BJ (cell line): ENCODE data around the gene UPK3B. TPM values are rescaled to one million over a fixed set of nuclear protein-coding genes. Genes with fewer than 3 reads are reported as not detected.
"Not testable (repeated sequence)": the region's sequence is repeated elsewhere in the genome, so short reads cannot be mapped to it uniquely, and the experiment has no call there.

Experiments
- CTCF ChIA-PET: fragments of 350-600 bp; formaldehyde crosslinking; extraction: SDS; loops from one replicate; lab custom pipeline; 2021; ENCODE audit warnings: antibody characterized with exemption, inconsistent platforms; lab: Yijun Ruan, JAX
- POLR2A ChIA-PET: fragments of 300-600 bp; sonication (Branson Sonifier 250); formaldehyde crosslinking; extraction: SDS; loops from one replicate; lab custom pipeline; 2021; ENCODE audit warnings: antibody characterized with exemption; lab: Charles Lee
- DNase-seq: peaks from one replicate; pipeline ENCODE4 v3.0.0-alpha.2; 2011; ENCODE audit warnings: low read depth
- H3K27me3 ChIP-seq: 2 replicates; pipeline ENCODE4 v1.6.0; 2011; ENCODE audit warnings: low read length; ENCODE audit not compliant: control insufficient read depth, insufficient read depth
- H3K36me3 ChIP-seq: 2 replicates; pipeline ENCODE4 v1.5.1; 2011; ENCODE audit warnings: low read length; ENCODE audit not compliant: control insufficient read depth, insufficient read depth
- H3K4me3 ChIP-seq: 2 replicates; pipeline ENCODE4 v1.5.1; 2011; ENCODE audit warnings: low read depth, mild to moderate bottlenecking, control low read depth, low read length
- polyA plus RNA-seq: library from polyadenylated mRNA; depleted of rRNA; stranded (reverse); fragments of >200 nt; gene quantifications from 2 replicates; pipeline ENCODE4 v1.2.3, GENCODE V29; 2011
- TF ChIP-seq, protein P1 (sequence below): IDR thresholded peaks from 2 replicates; pipeline ENCODE4 v1.5.1; 2011; ENCODE audit warnings: low read depth, mild to moderate bottlenecking, control low read depth, inconsistent platforms, low read length, moderate library complexity; ENCODE audit not compliant: insufficient read depth

UPK3B gene
- polyA plus RNA-seq, 1 experiment: not detected

- H3K36me3 ChIP-seq, CTCF ChIA-PET, H3K27me3 ChIP-seq, DNase-seq, POLR2A ChIA-PET, H3K4me3 ChIP-seq: not testable (repeated sequence)
Observed at GRCh38 chr7:76498583-76499200, 11.7 kb upstream of the UPK3B start.

DNA sequence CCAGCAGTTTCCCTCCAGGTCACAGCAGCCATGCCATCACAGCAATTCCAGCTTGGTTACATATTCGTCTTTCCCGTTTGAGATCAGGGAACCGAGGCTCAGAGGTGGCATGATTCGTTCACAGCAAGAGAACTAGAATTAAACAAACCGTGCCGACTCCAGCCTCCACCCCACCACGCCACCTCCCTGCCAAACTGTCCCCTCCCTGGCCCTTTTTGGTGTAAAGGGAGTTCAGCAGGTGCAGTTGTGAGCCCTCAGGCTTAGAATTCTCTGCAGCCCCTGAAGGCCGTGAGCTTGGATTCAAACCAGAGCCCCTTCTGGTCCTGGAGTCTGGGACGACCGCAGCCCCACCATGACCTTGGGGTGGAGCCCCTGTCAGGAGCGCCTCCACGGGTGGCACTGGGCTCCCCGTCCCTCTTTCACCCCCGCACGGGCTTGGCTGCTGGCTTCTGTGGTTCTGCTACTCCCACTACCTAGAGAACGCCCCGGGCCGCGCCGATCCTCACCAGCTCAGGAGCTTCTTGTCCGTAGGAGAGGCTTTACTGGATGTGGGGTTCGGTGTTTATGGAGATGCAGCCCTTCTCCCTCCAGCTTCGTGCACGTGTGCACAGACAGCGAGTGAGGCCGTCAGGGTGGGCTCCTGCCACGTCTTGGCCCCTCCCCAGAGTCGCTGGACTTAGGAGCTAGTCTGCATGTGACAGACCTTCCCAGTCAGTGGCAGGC lies 11.0 kb upstream of the UPK3B start:
- POLR2A ChIA-PET: interaction anchor here (0.6 kb wide), 1 partner anchor 500 kb away, joined by 3 read pairs; no protein-coding TSS in a partner anchor
- DNase-seq, CTCF ChIA-PET, H3K27me3 ChIP-seq, H3K36me3 ChIP-seq, H3K4me3 ChIP-seq: not testable (repeated sequence)

DNA sequence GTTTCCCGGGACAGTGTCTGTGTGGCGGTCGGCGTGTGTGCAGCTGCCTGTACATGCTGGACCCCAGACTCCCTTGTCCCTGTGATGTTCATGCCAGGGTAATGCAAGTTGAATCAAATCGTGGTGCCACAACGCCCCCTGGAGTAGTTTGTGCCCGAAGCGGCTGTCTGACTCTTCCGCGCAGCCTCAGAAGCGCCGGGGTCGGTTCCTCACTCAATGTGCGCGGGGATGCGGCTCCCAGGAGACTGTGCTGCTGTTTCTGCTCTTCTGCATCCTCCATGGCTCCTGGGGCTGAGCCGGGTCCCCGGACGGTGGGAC lies 10.5 kb upstream of the UPK3B start:
- POLR2A ChIA-PET: interaction anchor here (0.6 kb wide), 1 partner anchor 499 kb away, joined by 3 read pairs; no protein-coding TSS in a partner anchor
- H3K4me3 ChIP-seq, DNase-seq, CTCF ChIA-PET, H3K27me3 ChIP-seq, H3K36me3 ChIP-seq: not testable (repeated sequence)

DNA sequence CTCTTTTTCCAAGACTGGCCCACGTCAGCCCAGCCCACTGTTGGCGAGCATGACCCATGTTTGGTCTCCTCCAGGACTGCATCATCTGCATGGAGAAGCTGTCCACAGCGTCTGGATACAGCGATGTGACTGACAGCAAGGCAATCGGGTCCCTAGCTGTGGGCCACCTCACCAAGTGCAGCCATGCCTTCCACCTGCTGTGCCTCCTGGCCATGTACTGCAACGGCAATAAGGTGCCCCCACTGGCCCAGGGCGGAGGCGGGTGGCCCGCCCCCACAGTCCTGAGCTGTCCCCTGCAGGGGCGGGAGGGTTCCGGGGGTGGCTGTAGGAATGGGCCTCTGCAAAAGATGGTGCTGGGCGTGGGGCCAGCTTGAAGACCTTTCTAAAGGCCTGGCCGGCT lies 8.1 kb upstream of the UPK3B start:
- DNase-seq, H3K36me3 ChIP-seq, POLR2A ChIA-PET, H3K4me3 ChIP-seq, H3K27me3 ChIP-seq, CTCF ChIA-PET: not testable (repeated sequence)

DNA sequence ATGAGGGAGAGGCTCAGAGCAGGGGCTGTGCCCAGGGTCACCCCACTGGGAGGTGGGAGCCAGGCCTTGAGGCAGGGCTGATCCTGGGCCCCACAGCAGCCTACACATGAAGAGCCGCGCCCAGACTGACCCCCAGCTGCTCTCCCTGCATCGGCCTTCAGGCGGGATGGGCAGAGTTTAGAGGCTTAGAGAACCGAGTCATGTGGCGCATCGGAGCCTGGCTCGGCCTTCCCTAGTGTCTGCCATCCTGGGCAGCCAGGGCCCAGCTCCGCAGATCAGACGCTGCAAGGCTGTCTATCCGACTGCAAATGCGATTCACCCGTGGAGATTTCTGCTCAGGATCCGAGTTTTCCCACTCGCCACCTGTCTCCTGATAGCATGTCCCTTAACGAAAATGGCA lies 7.5 kb upstream of the UPK3B start:
- DNase-seq, CTCF ChIA-PET, POLR2A ChIA-PET, H3K27me3 ChIP-seq, H3K36me3 ChIP-seq, H3K4me3 ChIP-seq: not testable (repeated sequence)

GRCh38 chr7:76503244-76503643 lies 7.1 kb upstream of the UPK3B start:
- H3K4me3 ChIP-seq, CTCF ChIA-PET, DNase-seq, H3K36me3 ChIP-seq, POLR2A ChIA-PET, H3K27me3 ChIP-seq: not testable (repeated sequence)

DNA sequence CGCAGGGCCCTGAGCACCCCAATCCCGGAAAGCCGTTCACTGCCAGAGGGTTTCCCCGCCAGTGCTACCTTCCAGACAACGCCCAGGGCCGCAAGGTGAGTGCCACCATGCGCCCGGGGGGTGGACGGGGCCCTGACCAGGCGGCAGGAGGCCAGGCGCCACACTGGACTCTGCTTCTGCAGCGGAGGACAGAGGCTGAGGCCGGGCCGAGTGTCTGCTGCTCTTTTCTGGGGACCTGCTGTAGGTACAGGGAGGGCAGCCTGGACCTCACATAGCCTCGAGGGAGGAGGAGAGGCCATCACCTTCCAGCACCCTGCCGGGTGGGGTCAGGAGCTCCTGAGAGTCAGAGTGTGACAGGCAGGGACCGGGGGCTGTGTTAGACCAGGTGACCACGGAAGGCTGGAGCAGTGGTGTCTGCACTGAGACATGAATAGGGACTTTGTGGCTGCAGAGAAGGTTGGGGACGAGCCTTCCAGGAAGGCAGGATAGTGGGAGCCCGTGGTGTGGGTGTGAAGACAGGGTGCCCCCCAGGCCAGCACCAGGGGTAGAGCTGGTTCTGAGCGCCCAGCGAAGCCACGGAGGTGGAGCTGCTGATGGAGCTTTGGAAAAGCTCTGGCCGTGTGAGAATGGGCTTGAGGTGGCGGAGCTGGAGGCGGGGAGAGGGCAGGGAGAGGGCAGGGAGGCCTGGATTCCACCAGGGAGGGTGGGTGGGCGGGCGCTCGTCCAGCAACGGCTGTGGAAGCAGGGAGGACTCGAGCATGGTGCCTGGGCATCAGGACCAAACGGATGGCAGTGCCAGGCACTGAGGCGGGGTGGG lies 5.8 kb upstream of the UPK3B start:
- CTCF ChIA-PET: interaction anchor here (1.2 kb wide), 1 partner anchor 10 kb away, joined by 3 read pairs; no protein-coding TSS in a partner anchor
- POLR2A ChIA-PET, H3K36me3 ChIP-seq, DNase-seq, H3K27me3 ChIP-seq, H3K4me3 ChIP-seq: not testable (repeated sequence)

GRCh38 chr7:76505168-76506080 lies 4.9 kb upstream of the UPK3B start:
- POLR2A ChIA-PET: no interaction called here
- Histone ChIP-seq H3K4me3 (no peak overlapping the region), H3K27me3 (no peaks in the 10 kb centered on the region), H3K36me3 (peaks cover 2% of the 10 kb centered on the region)
- TF ChIP-seq, protein P1, sequence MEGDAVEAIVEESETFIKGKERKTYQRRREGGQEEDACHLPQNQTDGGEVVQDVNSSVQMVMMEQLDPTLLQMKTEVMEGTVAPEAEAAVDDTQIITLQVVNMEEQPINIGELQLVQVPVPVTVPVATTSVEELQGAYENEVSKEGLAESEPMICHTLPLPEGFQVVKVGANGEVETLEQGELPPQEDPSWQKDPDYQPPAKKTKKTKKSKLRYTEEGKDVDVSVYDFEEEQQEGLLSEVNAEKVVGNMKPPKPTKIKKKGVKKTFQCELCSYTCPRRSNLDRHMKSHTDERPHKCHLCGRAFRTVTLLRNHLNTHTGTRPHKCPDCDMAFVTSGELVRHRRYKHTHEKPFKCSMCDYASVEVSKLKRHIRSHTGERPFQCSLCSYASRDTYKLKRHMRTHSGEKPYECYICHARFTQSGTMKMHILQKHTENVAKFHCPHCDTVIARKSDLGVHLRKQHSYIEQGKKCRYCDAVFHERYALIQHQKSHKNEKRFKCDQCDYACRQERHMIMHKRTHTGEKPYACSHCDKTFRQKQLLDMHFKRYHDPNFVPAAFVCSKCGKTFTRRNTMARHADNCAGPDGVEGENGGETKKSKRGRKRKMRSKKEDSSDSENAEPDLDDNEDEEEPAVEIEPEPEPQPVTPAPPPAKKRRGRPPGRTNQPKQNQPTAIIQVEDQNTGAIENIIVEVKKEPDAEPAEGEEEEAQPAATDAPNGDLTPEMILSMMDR: no peak
- CTCF ChIA-PET: interaction anchor here (1.2 kb wide), 1 partner anchor 10 kb away, joined by 3 read pairs; no protein-coding TSS in a partner anchor
- DNase-seq: no peak
